A673 (cell line): ENCODE data around the gene SCGB1C2.

ENCODE experiments used
- EZH2 ChIP-seq: fragments of 200-600 bp; sonication (generic); IDR thresholded peaks from 2 replicates; pipeline ENCODE4 v1.6.1; 2017; ENCODE audit warnings: borderline replicate concordance, low read depth, mild to moderate bottlenecking, mixed read lengths, antibody characterized with exemption, low read length; ENCODE audit not compliant: poor library complexity, severe bottlenecking
- TF ChIP-seq, protein P1 (sequence below): fragments of 300-800, 200-600 bp; sonication (generic); conservative IDR thresholded peaks from 2 replicates; pipeline ENCODE4 v1.5.1; 2017; ENCODE audit warnings: low read depth, mild to moderate bottlenecking, antibody characterized with exemption, low read length, moderate library complexity, mixed read lengths

DNA sequence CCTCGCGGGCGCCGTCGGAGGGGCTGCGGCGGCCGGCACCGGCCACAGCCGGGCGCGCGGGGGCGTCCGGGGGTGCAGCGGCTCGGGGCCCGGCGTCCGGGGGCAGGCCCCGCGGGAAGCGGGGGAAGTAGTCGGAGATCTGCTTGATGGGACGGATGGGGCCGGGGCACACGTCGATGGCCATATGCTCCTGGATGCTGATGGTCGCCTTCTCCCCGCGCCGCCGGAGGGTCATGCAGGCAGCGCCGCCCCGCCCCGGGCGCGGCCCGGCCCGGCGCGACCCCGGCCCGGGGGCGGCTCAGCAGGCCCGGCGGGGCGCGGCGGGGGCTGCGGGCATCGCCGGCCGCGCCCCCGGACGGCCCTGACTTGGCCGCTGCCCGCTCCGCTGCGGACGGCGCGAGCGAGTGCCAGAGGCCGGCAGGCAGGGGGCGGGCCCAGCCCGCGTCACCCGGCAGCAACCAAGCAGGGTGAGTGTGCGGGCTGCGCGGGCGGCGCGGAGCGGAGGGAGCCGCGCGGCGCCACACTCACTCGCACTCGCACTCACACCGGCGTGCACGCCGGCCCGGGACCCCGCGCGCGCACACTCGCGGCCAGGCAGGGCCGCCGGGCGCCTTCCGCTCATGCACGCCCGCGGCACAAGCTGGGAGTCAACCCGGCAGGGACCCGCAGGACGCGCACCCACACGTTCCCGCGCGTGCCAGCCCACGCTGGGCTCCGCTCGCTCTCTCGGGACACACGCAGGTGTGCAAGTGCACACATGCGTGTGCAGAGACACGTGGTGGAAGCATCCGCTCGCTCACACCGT is 44.1 kb downstream of the SCGB1C2 start, which contains the start of gene DOC2B:
- TF ChIP-seq, protein P1, sequence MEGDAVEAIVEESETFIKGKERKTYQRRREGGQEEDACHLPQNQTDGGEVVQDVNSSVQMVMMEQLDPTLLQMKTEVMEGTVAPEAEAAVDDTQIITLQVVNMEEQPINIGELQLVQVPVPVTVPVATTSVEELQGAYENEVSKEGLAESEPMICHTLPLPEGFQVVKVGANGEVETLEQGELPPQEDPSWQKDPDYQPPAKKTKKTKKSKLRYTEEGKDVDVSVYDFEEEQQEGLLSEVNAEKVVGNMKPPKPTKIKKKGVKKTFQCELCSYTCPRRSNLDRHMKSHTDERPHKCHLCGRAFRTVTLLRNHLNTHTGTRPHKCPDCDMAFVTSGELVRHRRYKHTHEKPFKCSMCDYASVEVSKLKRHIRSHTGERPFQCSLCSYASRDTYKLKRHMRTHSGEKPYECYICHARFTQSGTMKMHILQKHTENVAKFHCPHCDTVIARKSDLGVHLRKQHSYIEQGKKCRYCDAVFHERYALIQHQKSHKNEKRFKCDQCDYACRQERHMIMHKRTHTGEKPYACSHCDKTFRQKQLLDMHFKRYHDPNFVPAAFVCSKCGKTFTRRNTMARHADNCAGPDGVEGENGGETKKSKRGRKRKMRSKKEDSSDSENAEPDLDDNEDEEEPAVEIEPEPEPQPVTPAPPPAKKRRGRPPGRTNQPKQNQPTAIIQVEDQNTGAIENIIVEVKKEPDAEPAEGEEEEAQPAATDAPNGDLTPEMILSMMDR, result no peak
- no peak for TF ChIP-seq EZH2
